Measurements from ENCODE around the gene HGFAC.

Gene HGFAC

GRCh38 chr4:3436798-3437581, 4.8 kb upstream of the HGFAC start:
- H3K27ac ChIP-seq (ENCODE audit: poor library complexity, severe bottlenecking), result peak overlapping the region; percentile 75
- no peak for TF ChIP-seq CTCF (IDR thresholded peaks at IDR 0.05; ENCODE audit: poor library complexity, severe bottlenecking)

GRCh38 chr4:3437582-3437936, 4.2 kb upstream of the HGFAC start:
- Histone ChIP-seq H3K4me1 (ENCODE audit: insufficient read depth, poor library complexity, severe bottlenecking) (peaks cover 28% of the 10 kb centered on the region), H3K36me3 (ENCODE audit: low read depth) (no peaks in the 10 kb centered on the region), H3K4me3 (ENCODE audit: severe bottlenecking) (no peak overlapping the region), H3K9me3 (ENCODE audit: severe bottlenecking) (no peaks in the 10 kb centered on the region), H3K27ac (ENCODE audit: poor library complexity, severe bottlenecking) (peak overlapping the region; percentile 75), H3K27me3 (ENCODE audit: insufficient read depth, poor library complexity, severe bottlenecking) (no peaks in the 10 kb centered on the region)
- ATAC-seq (ENCODE audit: low read depth) (no peak), DNase-seq (ENCODE audit: low spot score) (no peak)
- TF ChIP-seq CTCF (IDR thresholded peaks at IDR 0.05; ENCODE audit: poor library complexity, severe bottlenecking), result no peak

More at GRCh38 chr4:3436798-3437581, 4.8 kb upstream of the HGFAC start:
- Histone ChIP-seq H3K36me3 (ENCODE audit: low read depth) (no peaks in the 10 kb centered on the region), H3K9me3 (ENCODE audit: severe bottlenecking) (no peaks in the 10 kb centered on the region), H3K4me1 (ENCODE audit: insufficient read depth, poor library complexity, severe bottlenecking) (peaks cover 28% of the 10 kb centered on the region), H3K4me3 (ENCODE audit: severe bottlenecking) (no peak overlapping the region), H3K27me3 (ENCODE audit: insufficient read depth, poor library complexity, severe bottlenecking) (no peaks in the 10 kb centered on the region)
- ATAC-seq (ENCODE audit: low read depth), result peak; percentile 92
- DNase-seq (ENCODE audit: low spot score), result peak; percentile 97

- TF ChIP-seq CTCF (IDR thresholded peaks at IDR 0.05; ENCODE audit: poor library complexity, severe bottlenecking), result no peak
- no peak overlapping the region for H3K4me3 ChIP-seq (ENCODE audit: severe bottlenecking)
- H3K27ac ChIP-seq (ENCODE audit: poor library complexity, severe bottlenecking), result peak overlapping the region; percentile 75
- DNase-seq (ENCODE audit: low spot score) (no peak), ATAC-seq (ENCODE audit: low read depth) (no peak)
- no peaks in the 10 kb centered on the region for H3K9me3 ChIP-seq (ENCODE audit: severe bottlenecking)
- no peaks in the 10 kb centered on the region for H3K36me3 ChIP-seq (ENCODE audit: low read depth)
- H3K27me3 ChIP-seq (ENCODE audit: insufficient read depth, poor library complexity, severe bottlenecking), result no peaks in the 10 kb centered on the region
- H3K4me1 ChIP-seq (ENCODE audit: insufficient read depth, poor library complexity, severe bottlenecking), result peaks cover 28% of the 10 kb centered on the region
Observed at GRCh38 chr4:3437998-3438846, 3.5 kb upstream of the HGFAC start.

GRCh38 chr4:3438847-3439180, 3.0 kb upstream of the HGFAC start:
- peaks cover 28% of the 10 kb centered on the region for H3K4me1 ChIP-seq (ENCODE audit: insufficient read depth, poor library complexity, severe bottlenecking)
- TF ChIP-seq CTCF (IDR thresholded peaks at IDR 0.05; ENCODE audit: poor library complexity, severe bottlenecking), result no peak
- no peak for ATAC-seq (ENCODE audit: low read depth)

More at GRCh38 chr4:3438847-3439180, 3.0 kb upstream of the HGFAC start:
- H3K36me3 ChIP-seq (ENCODE audit: low read depth), result no peaks in the 10 kb centered on the region
- DNase-seq (ENCODE audit: low spot score), result no peak
- H3K9me3 ChIP-seq (ENCODE audit: severe bottlenecking), result no peaks in the 10 kb centered on the region
- H3K27ac ChIP-seq (ENCODE audit: poor library complexity, severe bottlenecking), result no peak overlapping the region
- no peak overlapping the region for H3K4me3 ChIP-seq (ENCODE audit: severe bottlenecking)
- H3K27me3 ChIP-seq (ENCODE audit: insufficient read depth, poor library complexity, severe bottlenecking), result no peaks in the 10 kb centered on the region
